ENCODE measurements around the gene FAM3B.

DNA sequence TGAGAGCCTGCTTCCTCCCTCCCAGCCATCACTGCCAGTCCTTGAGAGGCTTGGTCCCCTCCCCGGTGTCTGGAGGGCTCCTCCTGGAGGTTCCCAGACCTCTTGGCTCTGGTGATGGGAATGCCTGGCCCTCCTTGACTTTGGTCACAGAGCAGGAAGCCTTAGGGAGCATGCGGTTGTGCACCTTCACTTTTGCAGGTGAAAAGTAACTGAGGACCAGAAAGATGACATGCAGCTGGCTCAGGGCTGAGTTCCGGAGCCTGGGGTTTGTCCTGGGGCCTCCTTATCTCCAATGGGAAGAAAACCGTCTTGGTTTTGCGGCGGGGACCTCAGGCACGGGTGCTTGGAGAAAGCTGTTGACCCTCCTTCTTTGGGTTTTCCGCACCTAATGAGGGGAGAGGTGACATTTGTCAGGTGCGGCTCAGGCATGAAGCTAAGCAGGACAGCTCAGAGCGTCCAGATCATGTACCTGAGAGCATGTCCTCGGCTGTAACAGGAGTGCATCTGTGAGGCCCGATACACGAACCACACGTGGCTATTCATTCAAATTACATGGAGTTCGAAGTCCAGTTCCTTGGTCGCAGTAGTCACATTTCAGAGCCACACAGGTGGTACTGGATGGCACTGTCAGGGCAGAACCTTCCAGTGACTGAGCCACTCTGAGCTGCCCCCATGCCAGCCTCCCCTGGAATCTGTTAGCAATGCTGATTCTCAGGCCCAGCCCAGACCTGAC is 44.6 kb downstream of the FAM3B start:
- TF ChIP-seq, protein P1, sequence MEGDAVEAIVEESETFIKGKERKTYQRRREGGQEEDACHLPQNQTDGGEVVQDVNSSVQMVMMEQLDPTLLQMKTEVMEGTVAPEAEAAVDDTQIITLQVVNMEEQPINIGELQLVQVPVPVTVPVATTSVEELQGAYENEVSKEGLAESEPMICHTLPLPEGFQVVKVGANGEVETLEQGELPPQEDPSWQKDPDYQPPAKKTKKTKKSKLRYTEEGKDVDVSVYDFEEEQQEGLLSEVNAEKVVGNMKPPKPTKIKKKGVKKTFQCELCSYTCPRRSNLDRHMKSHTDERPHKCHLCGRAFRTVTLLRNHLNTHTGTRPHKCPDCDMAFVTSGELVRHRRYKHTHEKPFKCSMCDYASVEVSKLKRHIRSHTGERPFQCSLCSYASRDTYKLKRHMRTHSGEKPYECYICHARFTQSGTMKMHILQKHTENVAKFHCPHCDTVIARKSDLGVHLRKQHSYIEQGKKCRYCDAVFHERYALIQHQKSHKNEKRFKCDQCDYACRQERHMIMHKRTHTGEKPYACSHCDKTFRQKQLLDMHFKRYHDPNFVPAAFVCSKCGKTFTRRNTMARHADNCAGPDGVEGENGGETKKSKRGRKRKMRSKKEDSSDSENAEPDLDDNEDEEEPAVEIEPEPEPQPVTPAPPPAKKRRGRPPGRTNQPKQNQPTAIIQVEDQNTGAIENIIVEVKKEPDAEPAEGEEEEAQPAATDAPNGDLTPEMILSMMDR (IDR thresholded peaks at IDR 0.05) = no peak
- TF ChIP-seq POLR2A (IDR thresholded peaks at IDR 0.05) = no peak

Measured in lower leg skin (tissue), 3 donors.